PC-3 (cell line): ENCODE data around the gene GPRC5D. TPM values are rescaled to one million over a fixed set of nuclear protein-coding genes. Genes with fewer than 3 reads are reported as not detected.

ENCODE experiments used
- ATAC-seq: fragments of 200-7000 bp; cut with Tn5 transposase; 2 replicates; pipeline ENCODE4 v1.9.1; 2020; ENCODE audit warnings: mild to moderate bottlenecking, moderate library complexity
- BruUV-seq: library from RNA; stranded (reverse); fragments of 400-500 nt; replicated peaks from 2 replicates; lab custom pipeline; 2021; lab: Mats Ljungman, UMichigan
- CTCF ChIA-PET: fragments of 300-600 bp; sonication (Branson Sonifier 250); formaldehyde crosslinking; loops from one replicate; lab custom pipeline; 2022; ENCODE audit warnings: antibody characterized with exemption; lab: Charles Lee
- POLR2A ChIA-PET: fragments of 300-600 bp; sonication (Branson Sonifier 250); formaldehyde crosslinking; loops from one replicate; lab custom pipeline; 2022; ENCODE audit warnings: antibody characterized with exemption; ENCODE audit not compliant: unreplicated experiment; lab: Charles Lee
- DNase-seq: peaks from one replicate; pipeline ENCODE4 v3.0.0-alpha.2; 2015
- H2AFZ ChIP-seq: fragments of 300-600 bp; sonication (generic); 2 replicates; pipeline ENCODE4 v1.6.0; 2016; ENCODE audit warnings: antibody characterized with exemption, low read length
- H3F3A ChIP-seq: fragments of 300-600 bp; sonication (generic); one replicate; pipeline ENCODE4 v1.6.0; 2017; ENCODE audit warnings: antibody characterized with exemption, low read length, control low read depth, mild to moderate bottlenecking; ENCODE audit not compliant: unreplicated experiment
- H3K27ac ChIP-seq: fragments of 300-600 bp; sonication (generic); 2 replicates; pipeline ENCODE4 v1.5.1; 2016; ENCODE audit warnings: mild to moderate bottlenecking, low read length
- H3K27me3 ChIP-seq: fragments of 300-600 bp; sonication (generic); 2 replicates; pipeline ENCODE4 v1.6.1; 2016; ENCODE audit warnings: low read length, mixed read lengths
- H3K36me3 ChIP-seq: fragments of 300-600 bp; sonication (generic); 2 replicates; pipeline ENCODE4 v1.6.1; 2016; ENCODE audit warnings: low read depth, mixed run types, low read length, mixed read lengths
- H3K4me1 ChIP-seq: fragments of 300-600 bp; sonication (generic); 2 replicates; pipeline ENCODE4 v1.5.1; 2016; ENCODE audit warnings: low read length; ENCODE audit not compliant: insufficient read depth
- H3K4me2 ChIP-seq: fragments of 300-600 bp; sonication (generic); 2 replicates; pipeline ENCODE4 v1.6.0; 2016; ENCODE audit warnings: low read length
- H3K4me3 ChIP-seq: fragments of 300-600 bp; sonication (generic); 2 replicates; pipeline ENCODE4 v1.5.1; 2016; ENCODE audit warnings: mild to moderate bottlenecking, low read length, mixed read lengths
- H3K79me2 ChIP-seq: fragments of 300-600 bp; sonication (generic); 2 replicates; pipeline ENCODE4 v1.6.1; 2017; ENCODE audit warnings: low read length, mixed read lengths
- H3K9ac ChIP-seq: fragments of 300-600 bp; sonication (generic); 2 replicates; pipeline ENCODE4 v1.6.0; 2016; ENCODE audit warnings: mild to moderate bottlenecking, low read length
- H3K9me2 ChIP-seq: fragments of 300-600 bp; sonication (generic); replicated peaks from 2 replicates; pipeline ENCODE4 v1.6.1; 2016; ENCODE audit warnings: mixed run types, low read length, mixed read lengths
- H3K9me3 ChIP-seq: fragments of 300-600 bp; sonication (generic); 2 replicates; pipeline ENCODE4 v1.6.1; 2016; ENCODE audit warnings: low read length, mixed read lengths
- H4K20me1 ChIP-seq: fragments of 300-600 bp; sonication (generic); 2 replicates; pipeline ENCODE4 v1.6.1; 2016; ENCODE audit warnings: low read length, mixed read lengths
- EZH2 ChIP-seq: fragments of 300-600 bp; sonication (generic); IDR thresholded peaks from one replicate; pipeline ENCODE4 v1.6.1; 2017; ENCODE audit warnings: antibody characterized with exemption, mild to moderate bottlenecking, low read length; ENCODE audit not compliant: unreplicated experiment
- EZH2phosphoT487 ChIP-seq: fragments of 300-600 bp; sonication (generic); IDR thresholded peaks from 2 replicates; pipeline ENCODE4 v1.6.1; 2018; ENCODE audit warnings: mild to moderate bottlenecking, antibody characterized with exemption, low read length, borderline replicate concordance
- intact Hi-C: fragments of 100-400 bp; cut with micrococcal nuclease; formaldehyde crosslinking; loops from 2 replicates; pipeline ENCODE4 v1.9.0; 2023
- total RNA-seq: library from RNA; depleted of rRNA; stranded (reverse); fragments of >200 nt; gene quantifications from 2 replicates; pipeline ENCODE4 v1.2.3, GENCODE V29; 2014
- TF ChIP-seq, protein P1 (sequence below): fragments of 300-600 bp; sonication (generic); conservative IDR thresholded peaks from 2 replicates; pipeline ENCODE4 v1.5.1; 2017; ENCODE audit warnings: antibody characterized with exemption, low read depth, mild to moderate bottlenecking, low read length

The GPRC5D gene
- total RNA-seq, 1 experiment from 2014 or later = not detected

DNA sequence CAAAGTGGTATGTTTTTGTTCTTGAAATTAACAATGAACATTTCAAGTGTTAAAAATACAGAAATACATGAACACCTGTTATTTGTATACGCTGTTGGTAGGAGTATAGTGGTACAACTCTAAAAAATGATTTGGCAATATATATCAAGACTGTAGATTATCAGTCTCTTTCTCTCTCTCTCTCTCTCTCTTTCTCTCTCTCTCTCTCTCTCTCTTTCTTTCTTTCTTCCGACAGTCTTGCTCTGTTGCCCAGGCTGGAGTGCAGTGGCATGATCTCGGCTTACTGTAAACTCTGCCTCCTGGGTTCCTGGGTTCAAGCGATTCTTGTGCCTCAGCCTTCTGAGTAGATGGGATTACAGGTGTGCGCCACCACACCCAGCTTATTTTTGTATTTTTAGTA, 35.5 kb upstream of the GPRC5D start:
- POLR2A ChIA-PET = no interaction called here
- no peaks in the 10 kb centered on the region for H3K9me3 ChIP-seq
- DNase-seq (no peak), ATAC-seq (no peak)
- no peaks in the 10 kb centered on the region for H3K79me2 ChIP-seq
- no peaks in the 10 kb centered on the region for H4K20me1 ChIP-seq
- H3K9ac ChIP-seq = no peak overlapping the region
- no peaks in the 10 kb centered on the region for H3K27me3 ChIP-seq
- BruUV-seq = no TSS peak
- no peak overlapping the region for H3K27ac ChIP-seq
- H3K4me1 ChIP-seq = no peaks in the 10 kb centered on the region
- intact Hi-C loops = loop anchor here (10.0 kb wide), 1 partner anchor 227 kb away; no protein-coding TSS in a partner anchor
- H3K9me2 ChIP-seq = no peaks in the 10 kb centered on the region
- no peak overlapping the region for H3K4me2 ChIP-seq
- H3K4me3 ChIP-seq = no peak overlapping the region
- no peak overlapping the region for H2AFZ ChIP-seq
- TF ChIP-seq, protein P1, sequence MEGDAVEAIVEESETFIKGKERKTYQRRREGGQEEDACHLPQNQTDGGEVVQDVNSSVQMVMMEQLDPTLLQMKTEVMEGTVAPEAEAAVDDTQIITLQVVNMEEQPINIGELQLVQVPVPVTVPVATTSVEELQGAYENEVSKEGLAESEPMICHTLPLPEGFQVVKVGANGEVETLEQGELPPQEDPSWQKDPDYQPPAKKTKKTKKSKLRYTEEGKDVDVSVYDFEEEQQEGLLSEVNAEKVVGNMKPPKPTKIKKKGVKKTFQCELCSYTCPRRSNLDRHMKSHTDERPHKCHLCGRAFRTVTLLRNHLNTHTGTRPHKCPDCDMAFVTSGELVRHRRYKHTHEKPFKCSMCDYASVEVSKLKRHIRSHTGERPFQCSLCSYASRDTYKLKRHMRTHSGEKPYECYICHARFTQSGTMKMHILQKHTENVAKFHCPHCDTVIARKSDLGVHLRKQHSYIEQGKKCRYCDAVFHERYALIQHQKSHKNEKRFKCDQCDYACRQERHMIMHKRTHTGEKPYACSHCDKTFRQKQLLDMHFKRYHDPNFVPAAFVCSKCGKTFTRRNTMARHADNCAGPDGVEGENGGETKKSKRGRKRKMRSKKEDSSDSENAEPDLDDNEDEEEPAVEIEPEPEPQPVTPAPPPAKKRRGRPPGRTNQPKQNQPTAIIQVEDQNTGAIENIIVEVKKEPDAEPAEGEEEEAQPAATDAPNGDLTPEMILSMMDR = no peak
- no peak for TF ChIP-seq EZH2phosphoT487
- no peak for TF ChIP-seq EZH2
- H3K36me3 ChIP-seq = peaks cover 13% of the 10 kb centered on the region; the same call in 1 of the 2 replicates
- CTCF ChIA-PET = interaction anchor here (0.6 kb wide), 1 partner anchor 1471 kb away, joined by 5 read pairs; no protein-coding TSS in a partner anchor
- H3F3A ChIP-seq = no peaks in the 10 kb centered on the region

DNA sequence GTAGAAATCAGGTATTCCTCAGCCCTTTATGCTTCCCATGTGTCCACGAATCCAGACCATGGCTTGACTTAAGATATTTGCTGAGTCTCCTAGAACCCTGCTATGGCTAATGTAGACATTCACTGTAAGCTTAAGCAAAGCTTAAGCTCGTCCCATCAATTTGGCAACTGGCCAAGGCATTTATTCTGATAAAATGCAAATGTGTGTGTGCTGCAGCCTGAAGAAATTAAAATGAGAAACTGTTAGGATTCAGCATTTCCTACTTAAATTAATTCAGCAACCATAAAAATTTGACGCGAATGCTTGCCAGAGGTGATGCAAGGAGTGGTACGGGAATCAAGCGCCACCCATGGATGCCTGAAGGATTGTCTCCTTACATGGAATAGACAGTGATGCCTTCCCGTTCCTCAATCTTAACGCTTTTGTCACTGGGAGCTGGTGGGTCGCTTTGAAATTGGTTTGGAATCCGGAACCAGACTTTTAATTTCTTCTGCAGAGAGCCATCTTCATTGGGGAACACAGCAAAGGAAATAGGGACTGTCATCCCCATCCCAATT, 34.9 kb upstream of the GPRC5D start:
- H3F3A ChIP-seq = no peaks in the 10 kb centered on the region
- CTCF ChIA-PET = interaction anchor here (0.6 kb wide), 1 partner anchor 1471 kb away, joined by 5 read pairs; no protein-coding TSS in a partner anchor
- no peaks in the 10 kb centered on the region for H3K4me1 ChIP-seq
- no peaks in the 10 kb centered on the region for H4K20me1 ChIP-seq
- POLR2A ChIA-PET = interaction anchor here (0.6 kb wide), 1 partner anchor 209 kb away, joined by 5 read pairs; the partner anchor contains the start of gene EMP1
- BruUV-seq = no TSS peak
- intact Hi-C loops = loop anchor here (10.0 kb wide), 1 partner anchor 228 kb away; no protein-coding TSS in a partner anchor
- H3K27ac ChIP-seq = no peak overlapping the region
- no peak overlapping the region for H3K4me3 ChIP-seq
- no peak overlapping the region for H2AFZ ChIP-seq
- ATAC-seq (no peak), DNase-seq (no peak)
- peaks cover 13% of the 10 kb centered on the region; the same call in 1 of the 2 replicates for H3K36me3 ChIP-seq
- TF ChIP-seq, protein P1 = no peak
- TF ChIP-seq EZH2 (no peak), EZH2phosphoT487 (no peak)
- no peak overlapping the region for H3K4me2 ChIP-seq
- H3K9me2 ChIP-seq = no peaks in the 10 kb centered on the region
- no peaks in the 10 kb centered on the region for H3K9me3 ChIP-seq
- no peaks in the 10 kb centered on the region for H3K27me3 ChIP-seq
- H3K79me2 ChIP-seq = no peaks in the 10 kb centered on the region
- H3K9ac ChIP-seq = no peak overlapping the region
